Gastroesophageal sphincter (tissue), 4 donors: ENCODE results near the gene ZNF569. TPM values are rescaled to one million over a fixed set of nuclear protein-coding genes. Genes with fewer than 3 reads are reported as not detected.
"Not testable (repeated sequence)": the region's sequence is repeated elsewhere in the genome, so short reads cannot be mapped to it uniquely, and the experiment has no call there.

ENCODE experiments used
- ATAC-seq: fragments of 150-250 bp; one replicate; pipeline ENCODE4 v1.9.1; 2016; ENCODE audit warnings: mild to moderate bottlenecking, moderate library complexity
- H3K27ac ChIP-seq, 4 donors: fragments of 200-600 bp; sonication (generic) in 3 of 4; 1 replicate in 3 of 4; 2 replicates in 1 of 4; pipeline ENCODE4 v1.5.1; 2016 to 2019
- H3K27me3 ChIP-seq: fragments of 200-600 bp; sonication (generic); one replicate; pipeline ENCODE4 v1.5.1; 2019
- H3K36me3 ChIP-seq, 2 donors: fragments of 200-600 bp; sonication (generic); one replicate each; pipeline ENCODE4 v1.5.1; 2019; ENCODE audit warnings: control low read depth in 1 of 2
- H3K4me1 ChIP-seq, 3 donors: fragments of 200-600 bp; sonication (generic); 1 replicate in 2 of 3; 2 replicates in 1 of 3; pipeline ENCODE4 v1.5.1; 2016 to 2019; ENCODE audit warnings: control low read depth in 2 of 3
- H3K4me3 ChIP-seq, 2 donors: fragments of 200-600 bp; sonication (generic); one replicate each; pipeline ENCODE4 v1.5.1; 2019; ENCODE audit warnings: mild to moderate bottlenecking in 1 of 2, moderate library complexity in 1 of 2
- H3K9me3 ChIP-seq, 3 donors: fragments of 200-600 bp; sonication (generic); one replicate each; pipeline ENCODE4 v1.5.1; 2017 to 2019; ENCODE audit warnings: control low read depth in 2 of 3
- EP300 ChIP-seq: sonication (generic); formaldehyde crosslinking; IDR thresholded peaks from one replicate; pipeline ENCODE4 v1.6.1; 2017; ENCODE audit warnings: antibody characterized with exemption, mild to moderate bottlenecking
- POLR2A ChIP-seq, 2 donors: fragments of 450-650 bp; IDR thresholded peaks; one replicate each; pipeline ENCODE4 v1.6.1; 2017; ENCODE audit warnings: antibody characterized with exemption in 2 of 2, mild to moderate bottlenecking in 2 of 2, moderate library complexity in 1 of 2
- POLR2AphosphoS5 ChIP-seq: sonication (generic); formaldehyde crosslinking; IDR thresholded peaks from one replicate; pipeline ENCODE4 v1.6.1; 2017; ENCODE audit warnings: antibody characterized with exemption
- WGBS, 2 donors: methylation state at CpG; one replicate each; pipeline ENCODE4 v1.1.5; 2018; ENCODE audit warnings: low coverage in 1 of 2; 5-methylcytosine and 5-hydroxymethylcytosine counted together
- total RNA-seq, 4 donors: library from RNA; depleted of rRNA; stranded (reverse); fragments of >200 nt; gene quantifications; one replicate each; pipeline ENCODE4 v1.1.0, GENCODE V29; 2016
- TF ChIP-seq, protein P1 (sequence below), 4 experiments: fragments of 200-600 bp in 2 of 4; fragments of 450-650 bp in 2 of 4; sonication (generic) in 1 of 4; IDR thresholded peaks; one replicate each; pipeline ENCODE4 v1.5.1; 2017 to 2019; ENCODE audit warnings: antibody characterized with exemption in 4 of 4, mild to moderate bottlenecking in 2 of 4, moderate library complexity in 2 of 4

Gene ZNF569
- total RNA-seq, 4 donors from 2014 or later = 5.5 to 15.4 (median 6.9) TPM

- peaks cover 4 to 100% (median 14%) of the 10 kb centered on the region in 3 donors for H3K9me3 ChIP-seq
- H3K4me1 ChIP-seq = no peaks in the 10 kb centered on the region
- peaks cover 3 to 47% of the 10 kb centered on the region in 2 donors for H3K36me3 ChIP-seq
- H3K27ac ChIP-seq = no peak overlapping the region
- ATAC-seq = no peak
- no peaks in the 10 kb centered on the region for H3K27me3 ChIP-seq
- no peak for TF ChIP-seq POLR2A (IDR thresholded peaks at IDR 0.05)
- TF ChIP-seq, protein P1, sequence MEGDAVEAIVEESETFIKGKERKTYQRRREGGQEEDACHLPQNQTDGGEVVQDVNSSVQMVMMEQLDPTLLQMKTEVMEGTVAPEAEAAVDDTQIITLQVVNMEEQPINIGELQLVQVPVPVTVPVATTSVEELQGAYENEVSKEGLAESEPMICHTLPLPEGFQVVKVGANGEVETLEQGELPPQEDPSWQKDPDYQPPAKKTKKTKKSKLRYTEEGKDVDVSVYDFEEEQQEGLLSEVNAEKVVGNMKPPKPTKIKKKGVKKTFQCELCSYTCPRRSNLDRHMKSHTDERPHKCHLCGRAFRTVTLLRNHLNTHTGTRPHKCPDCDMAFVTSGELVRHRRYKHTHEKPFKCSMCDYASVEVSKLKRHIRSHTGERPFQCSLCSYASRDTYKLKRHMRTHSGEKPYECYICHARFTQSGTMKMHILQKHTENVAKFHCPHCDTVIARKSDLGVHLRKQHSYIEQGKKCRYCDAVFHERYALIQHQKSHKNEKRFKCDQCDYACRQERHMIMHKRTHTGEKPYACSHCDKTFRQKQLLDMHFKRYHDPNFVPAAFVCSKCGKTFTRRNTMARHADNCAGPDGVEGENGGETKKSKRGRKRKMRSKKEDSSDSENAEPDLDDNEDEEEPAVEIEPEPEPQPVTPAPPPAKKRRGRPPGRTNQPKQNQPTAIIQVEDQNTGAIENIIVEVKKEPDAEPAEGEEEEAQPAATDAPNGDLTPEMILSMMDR (IDR thresholded peaks at IDR 0.05) = no peak
- TF ChIP-seq EP300 = no peak
- no peak for TF ChIP-seq POLR2AphosphoS5
- no peak overlapping the region for H3K4me3 ChIP-seq
- 98 to 100% methylated on average over 1 to 4 of the region's 4 CpGs for WGBS, 2 donors
Measured at GRCh38 chr19:37452500-37453245, 14.6 kb downstream of the ZNF569 start.

DNA sequence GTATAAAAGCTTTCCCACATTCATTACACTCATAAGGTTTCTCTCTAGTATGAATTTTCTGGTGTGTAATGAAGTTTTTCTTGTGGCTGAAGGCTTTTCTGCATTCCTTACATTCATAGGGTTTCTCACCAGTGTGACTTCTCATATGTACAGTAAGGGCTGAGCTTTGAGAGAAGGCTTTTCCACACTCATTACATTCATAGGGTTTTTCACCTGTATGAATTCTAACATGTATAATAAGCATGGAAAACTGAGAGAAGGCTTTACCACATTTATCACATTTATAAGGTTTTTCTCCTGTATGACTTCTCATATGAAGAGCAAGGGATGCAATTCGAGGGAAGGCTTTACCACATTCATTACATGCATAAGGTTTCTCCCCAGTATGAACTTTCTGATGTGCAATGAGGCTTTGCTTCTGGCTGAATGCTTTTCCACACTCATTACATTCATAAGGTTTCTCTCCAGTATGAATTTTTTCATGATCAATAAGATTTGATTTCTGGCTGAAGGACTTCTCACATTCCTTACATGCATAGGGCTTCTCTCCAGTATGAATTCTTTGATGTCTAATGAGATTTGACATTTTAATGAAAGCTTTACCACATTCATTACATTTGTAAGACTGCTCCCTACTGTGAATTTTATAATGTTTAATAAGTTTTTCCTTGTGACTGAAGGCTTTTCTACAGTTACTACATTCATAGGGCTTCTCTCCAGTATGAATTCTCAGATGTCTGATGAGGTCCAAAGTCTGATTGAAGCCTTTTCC lies 53.7 kb downstream of the ZNF569 start:
- Histone ChIP-seq H3K4me1 (no peaks in the 10 kb centered on the region), H3K27ac (no peak overlapping the region), H3K4me3 (no peak overlapping the region), H3K36me3 (peaks cover 11 to 61% of the 10 kb centered on the region in 2 donors), H3K27me3 (no peaks in the 10 kb centered on the region), H3K9me3 (peaks cover 10 to 100% (median 23%) of the 10 kb centered on the region in 3 donors)
- TF ChIP-seq EP300 = no peak
- TF ChIP-seq POLR2AphosphoS5 = no peak
- TF ChIP-seq, protein P1 (IDR thresholded peaks at IDR 0.05) = no peak
- no peak for TF ChIP-seq POLR2A (IDR thresholded peaks at IDR 0.05)
- no peak for ATAC-seq
- WGBS, 2 donors = 82 to 92% methylated on average over 1 of the region's 1 CpG

DNA sequence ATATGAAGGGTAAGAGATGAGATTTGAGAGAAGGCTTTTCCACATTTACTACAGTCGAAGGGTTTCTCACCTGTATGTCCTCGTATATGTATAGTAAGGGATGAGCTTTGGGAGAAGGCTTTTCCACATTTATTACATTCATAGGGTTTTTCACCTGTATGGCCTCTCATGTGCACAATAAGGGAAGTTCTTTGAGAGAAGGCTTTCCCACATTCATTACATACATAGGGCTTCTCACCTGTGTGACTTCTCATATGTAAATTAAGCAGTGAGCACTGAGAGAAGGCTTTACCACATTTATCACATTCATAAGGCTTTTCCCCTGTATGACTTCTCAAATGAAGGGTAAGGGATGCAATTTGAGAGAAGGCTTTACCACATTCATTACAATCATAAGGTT lies 54.5 kb downstream of the ZNF569 start:
- TF ChIP-seq POLR2A (IDR thresholded peaks at IDR 0.05) (no peak), POLR2AphosphoS5 (no peak), EP300 (no peak)
- TF ChIP-seq, protein P1 (IDR thresholded peaks at IDR 0.05) = no peak
- Histone ChIP-seq H3K9me3 (peaks cover 12 to 100% (median 23%) of the 10 kb centered on the region in 3 donors), H3K4me3 (no peak overlapping the region), H3K27ac (no peak overlapping the region), H3K36me3 (peaks cover 11 to 53% of the 10 kb centered on the region in 2 donors), H3K4me1 (no peaks in the 10 kb centered on the region), H3K27me3 (no peaks in the 10 kb centered on the region)
- WGBS, 2 donors = 100% methylated on average over 2 of the region's 2 CpGs; no CpG with 5 or more reads in 1 of the 2 donors
- no peak for ATAC-seq

DNA sequence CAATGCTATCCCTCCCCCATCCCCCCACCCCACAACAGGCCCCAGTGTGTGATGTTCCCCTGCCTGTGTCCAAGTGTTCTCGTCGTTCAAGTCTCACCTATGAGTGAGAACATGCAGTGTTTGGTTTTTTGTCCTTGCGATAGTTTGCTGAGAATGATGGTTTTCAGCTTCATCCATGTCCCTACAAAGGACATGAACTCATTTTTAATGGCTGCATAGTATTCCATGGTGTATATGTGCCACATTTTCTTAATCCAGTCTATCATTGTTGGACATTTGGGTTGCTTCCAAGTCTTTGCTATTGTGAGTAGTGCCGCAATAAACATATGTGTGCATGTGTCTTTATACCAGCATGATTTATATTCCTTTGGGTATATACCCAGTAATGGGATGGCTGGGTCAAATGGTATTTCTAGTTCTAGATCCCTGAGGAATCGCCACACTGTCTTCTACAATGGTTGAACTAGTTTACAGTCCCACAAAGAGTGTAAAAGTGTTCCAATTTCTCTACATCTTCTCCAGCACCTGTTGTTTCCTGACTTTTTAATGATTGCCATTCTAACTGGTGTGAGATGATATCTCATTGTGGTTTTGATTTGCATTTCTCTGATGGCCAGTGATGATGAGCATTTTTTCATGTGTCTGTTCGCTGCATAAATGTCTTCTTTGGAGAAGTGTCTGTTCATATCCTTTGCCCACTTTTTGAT lies 61.0 kb downstream of the ZNF569 start:
- not testable (repeated sequence) for ATAC-seq, H3K27me3 ChIP-seq, H3K36me3 ChIP-seq, H3K27ac ChIP-seq, H3K4me1 ChIP-seq, H3K4me3 ChIP-seq
- peaks cover 0 to 96% (median 2%) of the 10 kb centered on the region in 3 donors for H3K9me3 ChIP-seq
- WGBS, 2 donors = 67 to 84% methylated on average over 3 to 4 of the region's 6 CpGs

DNA sequence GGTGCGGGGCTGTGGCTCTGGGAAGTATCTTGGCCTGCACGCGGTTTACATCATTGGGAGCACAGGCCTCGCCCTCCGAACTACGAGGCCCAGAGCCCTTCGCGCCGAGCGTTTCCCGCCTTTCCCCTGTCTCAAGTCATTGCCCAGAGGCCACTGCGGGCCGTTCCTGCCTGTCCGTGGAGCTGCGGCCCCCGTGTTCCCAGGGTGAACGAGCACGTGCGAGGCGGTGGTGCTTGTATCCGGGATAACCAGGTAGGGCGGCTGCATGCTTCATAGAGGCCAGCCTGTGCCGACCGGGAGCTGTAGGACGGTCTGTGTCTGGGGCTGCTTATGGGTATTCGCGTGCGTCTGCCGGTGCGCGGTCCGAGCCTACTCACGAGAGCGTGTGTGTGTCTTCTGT lies 63.8 kb downstream of the ZNF569 start:
- H3K27me3 ChIP-seq = no peaks in the 10 kb centered on the region
- no peak for ATAC-seq
- no peak overlapping the region for H3K27ac ChIP-seq
- TF ChIP-seq, protein P1 (IDR thresholded peaks at IDR 0.05) = no peak
- H3K9me3 ChIP-seq = peaks cover 0 to 96% (median 2%) of the 10 kb centered on the region in 3 donors
- no peak overlapping the region for H3K4me3 ChIP-seq
- H3K36me3 ChIP-seq = no peaks in the 10 kb centered on the region
- H3K4me1 ChIP-seq = no peaks in the 10 kb centered on the region
- 94% methylated on average over 2 of the region's 34 CpGs; no CpG with 5 or more reads in 1 of the 2 donors for WGBS, 2 donors
